Measurements from ENCODE around the gene CC2D2A. TPM values are rescaled to one million over a fixed set of nuclear protein-coding genes. Genes with fewer than 3 reads are reported as not detected.
A peak's percentile ranks its signal among the peaks of the same experiment; 100 is the strongest.

The CC2D2A gene
- total RNA-seq, 1 donor from 2014 or later: 15.2 TPM

- TF ChIP-seq, protein P1, sequence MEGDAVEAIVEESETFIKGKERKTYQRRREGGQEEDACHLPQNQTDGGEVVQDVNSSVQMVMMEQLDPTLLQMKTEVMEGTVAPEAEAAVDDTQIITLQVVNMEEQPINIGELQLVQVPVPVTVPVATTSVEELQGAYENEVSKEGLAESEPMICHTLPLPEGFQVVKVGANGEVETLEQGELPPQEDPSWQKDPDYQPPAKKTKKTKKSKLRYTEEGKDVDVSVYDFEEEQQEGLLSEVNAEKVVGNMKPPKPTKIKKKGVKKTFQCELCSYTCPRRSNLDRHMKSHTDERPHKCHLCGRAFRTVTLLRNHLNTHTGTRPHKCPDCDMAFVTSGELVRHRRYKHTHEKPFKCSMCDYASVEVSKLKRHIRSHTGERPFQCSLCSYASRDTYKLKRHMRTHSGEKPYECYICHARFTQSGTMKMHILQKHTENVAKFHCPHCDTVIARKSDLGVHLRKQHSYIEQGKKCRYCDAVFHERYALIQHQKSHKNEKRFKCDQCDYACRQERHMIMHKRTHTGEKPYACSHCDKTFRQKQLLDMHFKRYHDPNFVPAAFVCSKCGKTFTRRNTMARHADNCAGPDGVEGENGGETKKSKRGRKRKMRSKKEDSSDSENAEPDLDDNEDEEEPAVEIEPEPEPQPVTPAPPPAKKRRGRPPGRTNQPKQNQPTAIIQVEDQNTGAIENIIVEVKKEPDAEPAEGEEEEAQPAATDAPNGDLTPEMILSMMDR (conservative IDR thresholded peaks at IDR 0.05; ENCODE audit: low read depth, low read length): no peak
- no peak overlapping the region for H3K4me3 ChIP-seq (ENCODE audit: low read depth, low read length)
- DNase-seq (ENCODE audit: low read depth): peak; percentile 81
These were observed 82.2 kb downstream of the CC2D2A start for GRCh38 chr4:15551740-15552446.

DNA sequence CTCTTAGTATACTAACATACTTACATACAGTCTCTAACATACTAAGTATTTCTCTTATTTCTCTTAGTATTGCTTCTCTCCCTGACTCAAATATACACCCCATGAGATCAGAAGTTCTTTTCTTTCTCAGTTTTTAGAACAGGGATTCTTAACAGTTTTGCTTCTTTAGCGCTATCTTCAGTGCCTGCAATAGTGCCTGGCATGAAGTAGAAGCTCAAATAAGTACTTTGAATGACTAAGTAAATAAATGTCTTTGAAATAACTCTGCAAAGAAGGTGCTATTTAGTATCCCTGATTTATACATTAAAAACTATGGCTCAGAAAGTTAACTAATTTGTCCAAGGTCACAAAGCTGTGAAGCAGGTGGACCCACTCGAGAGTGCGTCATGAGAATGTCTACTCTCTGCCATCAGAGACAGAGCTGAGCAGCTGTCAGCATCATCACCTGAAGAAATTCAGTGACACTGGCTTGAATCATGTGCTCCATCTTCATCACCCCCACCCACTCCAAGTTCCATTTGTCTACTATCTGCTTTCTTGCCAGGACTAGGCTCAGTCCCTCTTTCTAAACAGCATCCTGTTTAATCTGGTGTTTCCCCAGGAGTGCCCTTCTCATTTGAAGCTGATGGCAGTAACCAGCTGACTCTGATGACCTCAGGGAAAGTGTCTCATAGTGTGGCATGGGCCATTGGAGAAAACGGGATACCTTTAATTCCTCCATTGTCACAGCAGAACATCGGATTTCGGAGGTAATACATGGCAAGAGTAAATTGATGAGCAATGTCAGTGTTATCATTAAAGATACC lies 83.1 kb downstream of the CC2D2A start:
- DNase-seq (ENCODE audit: low read depth): no peak
- TF ChIP-seq, protein P1 (conservative IDR thresholded peaks at IDR 0.05; ENCODE audit: low read depth, low read length): no peak
- no peak overlapping the region for H3K4me3 ChIP-seq (ENCODE audit: low read depth, low read length)

GRCh38 chr4:15556511-15557092 lies 86.9 kb downstream of the CC2D2A start:
- TF ChIP-seq, protein P1 (conservative IDR thresholded peaks at IDR 0.05; ENCODE audit: low read depth, low read length): no peak
- DNase-seq (ENCODE audit: low read depth): no peak

GRCh38 chr4:15557786-15558550 lies 88.3 kb downstream of the CC2D2A start:
- TF ChIP-seq, protein P1 (conservative IDR thresholded peaks at IDR 0.05; ENCODE audit: low read depth, low read length): no peak

More at GRCh38 chr4:15556511-15557092, 86.9 kb downstream of the CC2D2A start:
- H3K4me3 ChIP-seq (ENCODE audit: low read depth, low read length): no peak overlapping the region

DNA sequence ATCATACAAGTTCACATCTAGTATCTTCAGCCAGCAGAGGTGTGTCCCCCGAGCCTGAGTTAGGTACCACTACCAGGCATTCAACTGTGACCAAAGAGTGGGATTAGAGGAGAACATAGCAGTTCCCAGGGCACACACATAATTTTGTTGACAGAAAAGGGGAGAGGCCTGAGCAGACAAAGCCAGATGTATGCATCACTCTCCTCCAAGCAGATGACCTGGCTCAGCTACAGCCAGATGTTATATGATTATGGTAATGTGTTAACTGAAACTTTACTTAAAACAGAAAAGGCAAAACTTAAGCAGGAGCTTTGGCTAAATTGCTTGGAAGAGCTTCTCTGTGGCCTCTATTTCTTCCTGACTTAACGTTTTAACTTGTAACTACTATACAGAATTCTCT lies 88.9 kb downstream of the CC2D2A start:
- TF ChIP-seq, protein P1 (conservative IDR thresholded peaks at IDR 0.05; ENCODE audit: low read depth, low read length): no peak
- H3K4me3 ChIP-seq (ENCODE audit: low read depth, low read length): no peak overlapping the region
- no peak for DNase-seq (ENCODE audit: low read depth)

More at GRCh38 chr4:15557786-15558550, 88.3 kb downstream of the CC2D2A start:
- no peak for DNase-seq (ENCODE audit: low read depth)
- no peak overlapping the region for H3K4me3 ChIP-seq (ENCODE audit: low read depth, low read length)

GRCh38 chr4:15562114-15562513 lies 92.4 kb downstream of the CC2D2A start:
- no peak for DNase-seq (ENCODE audit: low read depth)
- H3K4me3 ChIP-seq (ENCODE audit: low read depth, low read length): no peak overlapping the region
- TF ChIP-seq, protein P1 (conservative IDR thresholded peaks at IDR 0.05; ENCODE audit: low read depth, low read length): no peak

Data from epithelial cell of proximal tubule (primary cell).